ENCODE measurements around the gene PACRG. TPM values are rescaled to one million over a fixed set of nuclear protein-coding genes. Genes with fewer than 3 reads are reported as not detected.

Gene PACRG
- total RNA-seq, 1 experiment from 2014 or later = 0.26 TPM

- WGBS (ENCODE audit: extremely low coverage, insufficient read length, low lambda C conversion rate) = no CpG with 5 or more reads among the region's 9 CpGs
- Histone ChIP-seq H2BK5ac (ENCODE audit: insufficient read length, low read length) (no peak overlapping the region), H2BK12ac (ENCODE audit: insufficient read length, low read depth, low read length) (no peak overlapping the region), H3K4me2 (ENCODE audit: insufficient read depth, insufficient read length, low read length) (no peak overlapping the region), H4K5ac (ENCODE audit: insufficient read length, low read depth, low read length) (no peak overlapping the region), H3K9me3 (ENCODE audit: control insufficient read depth, low read depth, low read length) (no peaks in the 10 kb centered on the region), H3K23me2 (ENCODE audit: insufficient read length, low read depth, low read length, poor library complexity, severe bottlenecking) (no peaks in the 10 kb centered on the region), H2AFZ (ENCODE audit: low read length) (no peak overlapping the region), H3K9ac (ENCODE audit: extremely low read depth, insufficient read length, low read length) (no peak overlapping the region), H3K27me3 (ENCODE audit: insufficient read depth, low read length) (no peaks in the 10 kb centered on the region), H4K8ac (replicated peaks; ENCODE audit: insufficient read length, low read depth, low read length) (no peak overlapping the region), H4K20me1 (ENCODE audit: control insufficient read depth, insufficient read depth, insufficient read length) (no peaks in the 10 kb centered on the region), H3K79me2 (ENCODE audit: insufficient read depth, low read length) (no peaks in the 10 kb centered on the region), H3K14ac (ENCODE audit: insufficient read depth, low read length) (no peak overlapping the region), H4K91ac (ENCODE audit: insufficient read length, low read depth, low read length) (no peak overlapping the region), H3K18ac (ENCODE audit: insufficient read length, low read depth, low read length) (no peak overlapping the region), H3K4ac (ENCODE audit: low read depth, low read length) (no peak overlapping the region), H2BK120ac (ENCODE audit: low read depth, low read length, poor library complexity, severe bottlenecking) (no peak overlapping the region), H2AK5ac (ENCODE audit: insufficient read length, low read length) (no peak overlapping the region), H3T11ph (ENCODE audit: low read length) (no peak overlapping the region), H3K79me1 (ENCODE audit: insufficient read depth, low read depth, low read length, poor library complexity, severe bottlenecking) (no peaks in the 10 kb centered on the region), H3K23ac (ENCODE audit: insufficient read length, low read depth, low read length) (no peak overlapping the region), H3K4me1 (ENCODE audit: insufficient read depth, low read length) (no peaks in the 10 kb centered on the region), H3K27ac (ENCODE audit: insufficient read length, low read depth, low read length) (no peak overlapping the region), H2BK15ac (ENCODE audit: low read depth, low read length) (no peak overlapping the region), H2BK20ac (ENCODE audit: low read depth, low read length, poor library complexity, severe bottlenecking) (no peak overlapping the region), H3K56ac (ENCODE audit: insufficient read length, low read depth, low read length) (no peak overlapping the region)
- Mint-ChIP-seq H3K4me1 (peaks cover 18 to 25% of the 10 kb centered on the region in 2 experiments), H3K27me3 (ENCODE audit: low read depth) (peaks cover 1% of the 10 kb centered on the region), H3K27ac (peak overlapping the region in 1 of 3 experiments; percentile 22; a peak in 1 of 7 replicates), H3K36me3 (ENCODE audit: insufficient read depth in 1 of 3, low read depth in 3 of 3) (peaks cover 3 to 10% (median 4%) of the 10 kb centered on the region in 3 experiments; a peak in 4 of 7 replicates), H3K9me3 (peaks cover 0 to 7% of the 10 kb centered on the region in 2 experiments; a peak in 3 of 5 replicates), H3K4me3 (no peak overlapping the region)
- TF ChIP-seq, protein P1, sequence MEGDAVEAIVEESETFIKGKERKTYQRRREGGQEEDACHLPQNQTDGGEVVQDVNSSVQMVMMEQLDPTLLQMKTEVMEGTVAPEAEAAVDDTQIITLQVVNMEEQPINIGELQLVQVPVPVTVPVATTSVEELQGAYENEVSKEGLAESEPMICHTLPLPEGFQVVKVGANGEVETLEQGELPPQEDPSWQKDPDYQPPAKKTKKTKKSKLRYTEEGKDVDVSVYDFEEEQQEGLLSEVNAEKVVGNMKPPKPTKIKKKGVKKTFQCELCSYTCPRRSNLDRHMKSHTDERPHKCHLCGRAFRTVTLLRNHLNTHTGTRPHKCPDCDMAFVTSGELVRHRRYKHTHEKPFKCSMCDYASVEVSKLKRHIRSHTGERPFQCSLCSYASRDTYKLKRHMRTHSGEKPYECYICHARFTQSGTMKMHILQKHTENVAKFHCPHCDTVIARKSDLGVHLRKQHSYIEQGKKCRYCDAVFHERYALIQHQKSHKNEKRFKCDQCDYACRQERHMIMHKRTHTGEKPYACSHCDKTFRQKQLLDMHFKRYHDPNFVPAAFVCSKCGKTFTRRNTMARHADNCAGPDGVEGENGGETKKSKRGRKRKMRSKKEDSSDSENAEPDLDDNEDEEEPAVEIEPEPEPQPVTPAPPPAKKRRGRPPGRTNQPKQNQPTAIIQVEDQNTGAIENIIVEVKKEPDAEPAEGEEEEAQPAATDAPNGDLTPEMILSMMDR (conservative IDR thresholded peaks at IDR 0.05) = no peak
- no peak for DNase-seq
Measured at GRCh38 chr6:163327165-163327880, 599.5 kb downstream of the PACRG start.
